IPS-18a (cell line): ENCODE data around the gene THOC7.

Experiments used
- H3K27ac ChIP-seq: one replicate; pipeline ENCODE4 v1.5.1; 2013; ENCODE audit warnings: low read length
- H3K27me3 ChIP-seq: one replicate; pipeline ENCODE4 v1.6.1; 2013; ENCODE audit warnings: mild to moderate bottlenecking, low read length; ENCODE audit not compliant: control insufficient read depth, insufficient read depth
- H3K36me3 ChIP-seq: one replicate; pipeline ENCODE4 v1.6.1; 2013; ENCODE audit warnings: low read depth, low read length; ENCODE audit not compliant: control insufficient read depth
- H3K4me1 ChIP-seq: one replicate; pipeline ENCODE4 v1.6.1; 2013; ENCODE audit warnings: low read depth, low read length; ENCODE audit not compliant: control insufficient read depth
- H3K4me3 ChIP-seq: one replicate; pipeline ENCODE4 v1.5.1; 2013; ENCODE audit warnings: low read length
- H3K9ac ChIP-seq: one replicate; pipeline ENCODE4 v1.6.1; 2013; ENCODE audit warnings: mild to moderate bottlenecking, low read length, moderate library complexity
- H3K9me3 ChIP-seq: one replicate; pipeline ENCODE4 v1.6.1; 2013; ENCODE audit warnings: low read depth, low read length; ENCODE audit not compliant: control insufficient read depth

Gene THOC7

DNA sequence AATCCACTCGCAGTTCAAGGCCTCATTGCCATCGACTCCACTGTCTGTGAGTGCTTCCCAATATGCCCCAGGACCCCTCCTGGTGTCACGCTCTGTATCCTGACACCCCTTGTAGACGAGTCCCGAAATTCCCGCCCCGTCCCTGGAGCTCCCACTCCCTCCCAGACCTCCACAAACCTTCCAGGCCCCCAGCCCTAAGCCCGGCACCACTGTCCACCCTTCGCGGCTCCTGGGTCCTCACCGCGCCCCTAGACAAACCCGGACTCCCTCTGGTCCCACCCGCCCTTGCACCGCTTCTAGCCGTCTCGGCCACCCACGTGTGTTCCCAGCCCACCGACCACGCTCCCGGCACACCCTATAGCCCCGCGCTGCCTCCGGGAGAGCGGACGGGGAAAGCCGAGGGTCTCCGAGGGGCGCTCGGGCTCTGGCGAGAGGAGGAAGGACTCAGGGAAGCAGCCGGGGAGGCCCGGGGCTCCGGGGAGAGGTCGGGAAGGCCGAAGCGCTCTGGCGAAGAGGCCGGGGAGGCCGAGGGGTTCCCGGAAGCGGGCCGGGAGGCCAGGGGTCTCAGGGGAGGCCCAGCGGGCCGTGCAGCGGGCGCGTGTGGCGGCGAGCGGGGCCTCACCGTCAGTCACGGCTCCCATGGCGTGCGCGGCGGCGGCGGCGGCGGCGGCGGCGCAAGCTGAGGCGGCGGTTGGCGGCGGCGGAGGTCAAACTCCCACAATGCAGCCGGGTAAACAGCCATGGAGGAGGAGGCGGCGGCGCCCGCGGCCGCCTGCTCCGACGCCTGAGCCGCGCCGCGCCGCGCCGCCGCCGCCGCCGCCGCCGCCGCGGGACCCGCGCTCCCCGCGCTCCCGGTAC is at the start of gene THOC7, which contains the start of gene ATXN7:
THOC7 (minus strand) TSS at position 656 of the 858 bp plus-strand sequence; CDS start at position 641, 15 bp downstream.
ATXN7 (plus strand) TSS at position 718 of the 858 bp plus-strand sequence. CDS start 48,732 bp downstream, outside the sequence.
- Histone ChIP-seq H3K4me3 (peak within 1 kb of the TSS; percentile 85), H3K9ac (peak within 1 kb of the TSS; percentile 85), H3K4me1 (peaks cover 29% of the 10 kb centered on the region), H3K27ac (peak within 1 kb of the TSS; percentile 25), H3K36me3 (no peaks in the 10 kb centered on the region), H3K9me3 (no peaks in the 10 kb centered on the region), H3K27me3 (peaks cover 4% of the 10 kb centered on the region)

DNA sequence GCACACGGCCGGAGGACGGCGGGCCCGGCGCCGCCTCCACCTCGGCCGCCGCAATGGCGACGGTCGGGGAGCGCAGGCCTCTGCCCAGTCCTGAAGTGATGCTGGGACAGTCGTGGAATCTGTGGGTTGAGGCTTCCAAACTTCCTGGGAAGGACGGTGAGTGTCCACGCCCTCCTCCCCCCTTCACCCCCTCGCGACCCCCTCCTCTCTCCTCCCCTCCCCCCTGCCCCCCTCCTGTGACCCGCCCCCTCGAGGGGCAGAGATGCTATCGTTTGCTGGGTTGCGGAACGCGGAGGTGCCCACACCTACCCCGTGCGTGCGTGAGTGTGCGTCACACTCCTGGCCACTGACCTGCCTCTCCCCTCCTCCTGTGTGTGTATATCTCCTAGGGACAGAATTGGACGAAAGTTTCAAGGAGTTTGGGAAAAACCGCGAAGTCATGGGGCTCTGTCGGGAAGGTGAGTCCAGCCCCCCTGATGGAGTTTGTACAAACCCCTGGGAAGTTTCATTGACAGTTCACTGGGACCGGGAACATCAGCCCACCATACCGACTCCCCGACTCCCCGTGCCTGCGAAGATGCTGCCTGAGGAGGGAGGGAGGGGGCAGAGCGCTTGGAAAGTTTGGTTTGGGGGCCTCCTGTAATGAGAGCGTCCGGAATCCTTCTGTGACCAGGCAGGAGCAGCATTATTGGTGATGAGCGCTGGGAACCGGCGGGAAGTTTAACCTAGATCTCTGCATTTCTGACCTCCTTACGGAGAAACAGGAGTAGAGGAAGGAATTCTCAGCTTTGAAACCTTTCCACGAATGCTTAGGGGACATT is 49.4 kb upstream of the THOC7 start:
- no peak overlapping the region for H3K27ac ChIP-seq
- no peaks in the 10 kb centered on the region for H3K9me3 ChIP-seq
- peak overlapping the region; percentile 43 for H3K9ac ChIP-seq
- peaks cover 32% of the 10 kb centered on the region for H3K27me3 ChIP-seq
- peaks cover 3% of the 10 kb centered on the region for H3K36me3 ChIP-seq
- H3K4me3 ChIP-seq: peak overlapping the region; percentile 81
- H3K4me1 ChIP-seq: peaks cover 13% of the 10 kb centered on the region

DNA sequence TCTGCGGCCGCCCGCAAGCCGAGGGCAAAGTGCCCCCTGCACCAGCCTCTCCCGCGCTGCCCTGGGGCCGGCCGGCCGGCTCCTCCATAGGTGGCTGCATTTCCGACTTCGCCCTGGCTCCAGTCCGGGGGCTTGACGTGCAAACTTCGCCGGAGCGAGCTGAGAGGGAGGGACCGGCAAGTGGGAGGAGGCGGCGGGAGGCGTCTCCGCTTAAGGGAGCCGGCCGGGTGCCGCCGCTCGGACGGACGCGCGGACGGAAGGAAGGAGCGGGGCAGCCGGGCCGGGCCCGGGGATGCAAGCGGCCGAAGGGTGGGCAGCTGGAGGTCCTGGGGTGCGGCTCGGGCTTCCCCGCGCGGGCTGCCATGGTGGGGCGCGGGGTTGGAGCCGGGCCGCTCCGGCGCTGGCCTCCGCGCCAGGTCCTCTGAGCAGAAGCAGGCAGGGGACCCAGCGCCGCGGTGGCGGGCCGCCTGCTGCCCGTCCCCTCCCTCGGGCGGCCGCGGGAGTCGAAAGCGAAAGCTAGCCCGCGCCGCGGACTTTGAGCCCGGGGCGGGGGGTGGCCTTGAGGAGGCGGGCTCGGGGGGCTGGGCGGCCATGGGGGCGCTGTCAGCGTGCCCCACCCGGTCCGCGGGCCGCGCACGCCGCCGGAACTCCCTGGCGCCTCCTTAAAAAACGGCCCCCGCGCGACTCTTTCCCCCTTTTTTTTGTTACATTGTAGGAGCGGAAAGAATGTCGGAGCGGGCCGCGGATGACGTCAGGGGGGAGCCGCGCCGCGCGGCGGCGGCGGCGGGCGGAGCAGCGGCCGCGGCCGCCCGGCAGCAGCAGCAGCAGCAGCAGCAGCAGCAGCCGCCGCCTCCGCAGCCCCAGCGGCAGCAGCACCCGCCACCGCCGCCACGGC is 48.5 kb upstream of the THOC7 start, which contains the start of gene SCAANT1:
SCAANT1 (minus strand) TSS at position 511 of the 895 bp plus-strand sequence.
- Histone ChIP-seq H3K4me3 (peak within 1 kb of the TSS; percentile 81), H3K4me1 (peaks cover 13% of the 10 kb centered on the region), H3K27ac (no peak within 1 kb of the TSS), H3K9ac (peak within 1 kb of the TSS; percentile 56), H3K27me3 (peaks cover 32% of the 10 kb centered on the region), H3K9me3 (no peaks in the 10 kb centered on the region), H3K36me3 (peaks cover 1% of the 10 kb centered on the region)

DNA sequence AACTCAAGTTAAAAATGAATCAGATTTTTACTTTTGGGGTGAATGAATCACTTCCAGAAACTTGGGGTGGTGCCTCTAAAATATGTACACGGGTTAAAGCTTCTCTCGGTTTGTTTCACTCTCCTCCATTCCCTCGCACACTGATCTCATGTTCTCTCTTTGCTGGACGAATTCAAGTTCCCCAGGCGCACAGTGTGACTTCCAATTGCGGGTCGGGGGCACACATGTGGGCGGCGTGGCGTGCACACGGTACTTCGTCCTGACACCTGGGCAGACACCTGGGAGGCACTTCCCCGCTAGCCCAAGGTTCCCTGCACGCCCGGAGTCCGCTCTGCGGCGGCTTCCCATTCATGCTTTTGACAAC is 47.9 kb upstream of the THOC7 start:
- peak overlapping the region; percentile 56 for H3K9ac ChIP-seq
- H3K36me3 ChIP-seq: no peaks in the 10 kb centered on the region
- peak overlapping the region; percentile 77 for H3K4me3 ChIP-seq
- H3K27me3 ChIP-seq: peaks cover 32% of the 10 kb centered on the region
- no peaks in the 10 kb centered on the region for H3K9me3 ChIP-seq
- H3K27ac ChIP-seq: no peak overlapping the region
- H3K4me1 ChIP-seq: peaks cover 13% of the 10 kb centered on the region

DNA sequence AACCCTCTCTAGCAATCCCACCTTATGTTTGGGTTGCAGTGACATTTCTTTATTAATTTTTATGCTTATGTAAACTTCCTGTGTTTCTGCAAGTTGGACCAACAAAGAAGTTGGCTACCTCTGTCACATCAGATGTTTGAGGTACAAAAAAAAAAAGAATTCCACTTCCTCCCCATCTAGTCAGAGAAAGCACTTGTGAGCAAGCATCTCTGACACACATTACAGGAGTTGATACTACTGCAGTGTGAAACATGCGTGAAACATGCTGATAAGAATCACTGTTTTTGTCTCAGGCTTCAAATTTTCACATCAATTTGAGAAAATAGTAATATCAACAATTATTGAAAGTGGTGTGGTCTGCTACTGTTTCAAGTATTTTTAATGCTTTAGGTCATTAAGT is 47.3 kb upstream of the THOC7 start:
- Histone ChIP-seq H3K36me3 (no peaks in the 10 kb centered on the region), H3K27me3 (peaks cover 32% of the 10 kb centered on the region), H3K4me1 (peaks cover 13% of the 10 kb centered on the region), H3K9me3 (no peaks in the 10 kb centered on the region), H3K4me3 (peak overlapping the region; percentile 77), H3K9ac (peak overlapping the region; percentile 56), H3K27ac (no peak overlapping the region)

DNA sequence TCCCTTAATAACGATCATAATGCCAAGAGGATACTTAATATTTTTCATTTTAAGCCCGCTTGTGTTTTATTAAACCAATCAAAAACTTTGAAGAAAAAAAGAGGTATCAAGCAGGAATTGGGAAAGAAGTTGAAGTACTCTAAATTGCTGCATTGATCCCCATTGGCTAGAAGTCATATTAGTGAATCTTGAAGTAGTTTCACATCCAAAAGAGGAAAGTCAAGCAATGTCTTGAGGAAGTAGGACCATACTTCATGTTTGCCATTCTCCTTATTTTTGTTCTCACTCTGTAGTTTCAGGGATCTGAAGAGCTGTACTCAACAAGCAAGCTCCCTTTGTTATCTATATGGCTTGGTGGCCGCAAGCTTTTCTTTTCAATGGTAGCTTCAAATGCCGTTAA is 46.4 kb upstream of the THOC7 start:
- Histone ChIP-seq H3K4me1 (peaks cover 13% of the 10 kb centered on the region), H3K36me3 (no peaks in the 10 kb centered on the region), H3K27me3 (peaks cover 32% of the 10 kb centered on the region), H3K4me3 (no peak overlapping the region), H3K9ac (no peak overlapping the region), H3K9me3 (no peaks in the 10 kb centered on the region), H3K27ac (no peak overlapping the region)

DNA sequence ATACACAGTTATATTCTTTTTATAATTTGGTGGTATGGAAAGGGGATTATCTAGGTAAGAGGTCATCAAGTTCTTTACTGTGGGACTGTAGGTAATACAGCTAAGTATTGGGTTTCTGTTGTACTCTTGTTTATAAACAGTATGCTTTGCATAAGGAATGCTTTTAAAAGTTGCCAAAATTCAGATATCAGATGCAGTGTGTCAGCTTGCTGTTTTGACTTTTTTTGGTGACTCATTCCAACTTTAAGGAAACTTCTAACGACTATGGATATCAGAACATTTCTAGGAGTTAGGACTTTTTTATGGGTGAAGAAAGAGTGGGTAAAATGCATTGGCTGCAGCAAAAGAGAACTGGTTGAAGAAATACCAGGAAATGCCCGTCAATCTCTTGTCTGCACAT is 45.8 kb upstream of the THOC7 start:
- Histone ChIP-seq H3K4me1 (peaks cover 13% of the 10 kb centered on the region), H3K27ac (no peak overlapping the region), H3K9me3 (no peaks in the 10 kb centered on the region), H3K9ac (no peak overlapping the region), H3K36me3 (no peaks in the 10 kb centered on the region), H3K4me3 (no peak overlapping the region), H3K27me3 (peaks cover 30% of the 10 kb centered on the region)

DNA sequence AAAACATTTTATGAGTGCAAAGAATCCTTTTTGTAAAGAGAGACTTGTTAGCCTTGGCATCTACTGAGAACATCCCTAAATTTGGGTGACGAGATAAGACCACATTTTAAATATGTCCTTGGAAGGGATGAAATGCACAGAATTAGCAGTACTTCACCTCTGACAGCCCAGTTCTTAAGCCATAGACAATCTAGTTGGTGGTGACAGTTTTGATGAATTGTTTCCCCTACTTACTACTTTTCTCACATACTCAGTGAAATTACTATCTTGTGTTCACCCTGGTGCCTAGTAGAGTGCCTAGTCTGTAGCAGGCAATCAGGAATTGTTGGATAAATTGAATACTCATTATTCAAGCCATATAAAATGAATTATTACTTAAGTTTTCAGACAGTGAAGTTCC is 45.2 kb upstream of the THOC7 start:
- Histone ChIP-seq H3K4me3 (no peak overlapping the region), H3K9me3 (no peaks in the 10 kb centered on the region), H3K9ac (no peak overlapping the region), H3K4me1 (peaks cover 13% of the 10 kb centered on the region), H3K36me3 (no peaks in the 10 kb centered on the region), H3K27ac (no peak overlapping the region), H3K27me3 (peaks cover 23% of the 10 kb centered on the region)

DNA sequence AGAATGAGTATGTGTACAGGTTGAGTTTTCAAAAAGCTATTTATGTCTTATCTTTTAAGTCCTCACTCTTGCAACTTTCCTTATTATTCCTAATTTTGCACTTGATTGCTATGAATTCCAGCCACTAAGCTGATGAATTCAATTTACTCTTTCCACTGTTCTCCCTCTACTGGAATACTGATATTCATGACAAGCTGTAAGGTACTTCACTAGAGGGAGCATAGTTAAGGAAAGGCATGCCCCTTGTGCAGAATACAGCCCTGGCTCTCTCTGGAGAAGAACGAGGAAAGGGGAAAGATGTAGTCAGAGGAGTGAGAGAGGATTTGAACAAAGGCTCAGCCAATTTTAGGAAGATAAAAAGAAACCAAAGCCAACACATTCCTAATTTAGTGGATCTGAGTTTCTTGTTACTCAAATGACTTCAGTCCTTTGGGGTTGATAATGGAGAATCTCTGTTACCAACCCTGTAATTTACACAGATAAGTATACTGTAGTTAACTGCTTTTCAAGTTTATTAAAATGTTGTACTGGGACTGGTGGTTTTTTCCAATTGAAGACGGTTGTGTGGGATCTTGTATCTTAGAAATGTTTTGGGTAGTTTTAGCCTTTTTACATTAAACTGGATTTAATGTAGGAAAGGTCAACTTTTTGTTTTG is 44.6 kb upstream of the THOC7 start:
- Histone ChIP-seq H3K9ac (no peak overlapping the region), H3K4me1 (peaks cover 9% of the 10 kb centered on the region), H3K4me3 (no peak overlapping the region), H3K27ac (no peak overlapping the region), H3K36me3 (no peaks in the 10 kb centered on the region), H3K27me3 (peaks cover 18% of the 10 kb centered on the region), H3K9me3 (no peaks in the 10 kb centered on the region)

DNA sequence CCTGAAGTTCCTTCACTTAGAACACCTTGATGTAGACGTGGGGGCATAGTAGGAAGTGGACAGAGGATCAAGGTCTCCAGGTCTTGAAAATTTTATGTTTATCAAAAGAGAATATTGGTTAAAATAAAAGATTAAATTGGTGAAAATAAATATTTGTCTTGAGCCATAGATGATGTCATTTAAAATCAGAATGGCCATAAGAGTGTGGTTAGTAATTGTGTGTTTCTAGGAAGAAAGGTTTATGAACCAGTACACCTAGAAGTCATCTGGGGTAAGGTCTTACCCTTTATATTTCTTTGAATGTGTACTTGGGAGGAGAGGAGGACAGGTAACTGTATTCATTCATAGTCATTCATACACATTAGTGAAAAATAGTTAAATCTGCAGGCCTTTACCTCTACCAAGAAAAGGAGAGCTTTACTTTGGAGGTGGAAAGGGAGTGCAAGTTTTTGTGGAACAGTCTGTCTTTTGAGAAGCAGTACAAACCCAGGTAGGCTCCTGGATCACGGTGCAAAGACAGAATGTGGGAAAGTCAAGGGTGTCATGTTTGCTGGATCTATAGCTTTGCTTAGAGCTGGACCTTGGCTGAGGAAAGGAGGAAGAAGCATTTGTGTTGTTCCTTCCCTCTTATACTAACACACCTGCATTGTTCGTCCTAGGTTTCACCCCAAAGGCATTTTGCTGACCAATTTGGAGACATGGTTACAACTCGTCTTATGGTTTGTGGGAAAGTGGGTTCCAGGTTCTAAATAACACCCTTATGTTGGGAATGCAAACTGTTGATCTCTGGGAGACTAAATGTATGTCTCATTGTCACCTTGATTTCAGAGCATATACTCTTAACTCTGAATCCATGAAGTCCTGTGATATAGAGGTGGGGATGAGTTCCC is 42.4 kb upstream of the THOC7 start:
- Histone ChIP-seq H3K4me3 (no peak overlapping the region), H3K9me3 (no peaks in the 10 kb centered on the region), H3K36me3 (no peaks in the 10 kb centered on the region)

More for the DNA sequence above, 42.4 kb upstream of the THOC7 start:
- Histone ChIP-seq H3K4me1 (peaks cover 4% of the 10 kb centered on the region), H3K27ac (no peak overlapping the region), H3K9ac (no peak overlapping the region), H3K27me3 (peaks cover 14% of the 10 kb centered on the region)
